Adrenal gland (tissue), 12 donors: ENCODE data around the gene NARF. TPM values are rescaled to one million over a fixed set of nuclear protein-coding genes. Genes with fewer than 3 reads are reported as not detected.
A peak's percentile ranks its signal among the peaks of the same experiment; 100 is the strongest.

Experiments
- DNase-seq, 7 donors: peaks; one replicate each; pipeline ENCODE4 v3.0.0-alpha.2; 2019 to 2020
- H3K27ac ChIP-seq, 5 donors: fragments of 200-600 bp; sonication (generic) in 4 of 5; 1 replicate in 3 of 5; 2 replicates in 2 of 5; pipeline versions ENCODE4 v1.5.1 to v1.8.0; 2016 to 2020; ENCODE audit warnings: mild to moderate bottlenecking in 1 of 5
- H3K27me3 ChIP-seq: fragments of 200-600 bp; 2 replicates; pipeline ENCODE4 v1.8.0; 2021
- H3K36me3 ChIP-seq, 2 donors: fragments of 200-600 bp; replicated peaks in 1 of 2; 1 replicate in 1 of 2; 2 replicates in 1 of 2; pipeline versions ENCODE4 v1.5.1 to v1.8.0; 2018 to 2022
- H3K4me1 ChIP-seq, 2 donors: fragments of 200-600 bp; replicated peaks in 1 of 2; 1 replicate in 1 of 2; 2 replicates in 1 of 2; pipeline versions ENCODE4 v1.5.1 to v1.8.0; 2018 to 2021
- H3K4me3 ChIP-seq, 4 donors: fragments of 200-600 bp; sonication (generic) in 3 of 4; one replicate each; pipeline ENCODE4 v1.5.1; 2016 to 2018
- H3K9me3 ChIP-seq, 3 donors: fragments of 200-600 bp; sonication (generic) in 1 of 3; replicated peaks in 1 of 3; 1 replicate in 2 of 3; 2 replicates in 1 of 3; pipeline versions ENCODE4 v1.5.1 to v1.8.0; 2016 to 2021
- POLR2A ChIP-seq, 2 donors: fragments of 450-650 bp; IDR thresholded peaks; one replicate each; pipeline ENCODE4 v1.6.1; 2017; ENCODE audit warnings: antibody characterized with exemption in 2 of 2, mild to moderate bottlenecking in 2 of 2, moderate library complexity in 1 of 2
- WGBS, 4 donors: extraction: QIAGEN DNeasy Blood & Tissue Kit in 2 of 4; methylation state at CpG; one replicate each; pipeline versions ENCODE4 v1.1.5 to v1.1.7; 2013 to 2017; 5-methylcytosine and 5-hydroxymethylcytosine counted together
- intact Hi-C, 2 donors: fragments of 100-400 bp; cut with DNase I; formaldehyde crosslinking; loops; one replicate each; pipeline versions ENCODE4 v1.14.1 to v1.15.0; 2022 to 2023
- polyA plus RNA-seq, 3 donors: library from polyadenylated mRNA; stranded (reverse); fragments of 200-250 nt in 2 of 3; fragments of 350-450 nt in 1 of 3; fragmentation: Illumina TruSeq in 1 of 3; extraction: RNeasy Lipid Tissue Mini Kit (QIAGEN cat#74804) in 1 of 3; gene quantifications; one replicate each; pipeline ENCODE4 v1.2.3, GENCODE V29; 2013 to 2014
- total RNA-seq, 9 donors: library from RNA; depleted of rRNA in 4 of 9; stranded (reverse); fragments of >200 nt in 4 of 9; fragments of 120-200 nt in 1 of 9; fragmentation: NEBNext Ultra II Directional in 1 of 9; extraction: Animal tissue kit (Norgen Biotek cat#: 25700) in 1 of 9; gene quantifications; one replicate each; pipeline versions ENCODE4 v1.1.0 to v1.2.4, GENCODE V29; 2013 to 2023
- TF ChIP-seq, protein P1 (sequence below), 6 experiments: fragments of 450-650 bp in 4 of 6; fragments of 200-600 bp in 2 of 6; sonication (generic) in 1 of 6; IDR thresholded peaks; 1 replicate in 5 of 6; 2 replicates in 1 of 6; pipeline versions ENCODE4 v1.5.1 to v1.8.0; 2016 to 2021; ENCODE audit warnings: antibody characterized with exemption in 6 of 6, mild to moderate bottlenecking in 2 of 6, moderate library complexity in 1 of 6
- donor health status: healthy with polysubstance abuse.
- donor health status: Bipolar disorder and iron deficiency.
- donor health status: DM: yes; HTN: yes; CAD: no.
- donor health status: DM: no; HTN: no; CAD: no.
- donor health status: DM: no; HTN: no; CAD: no.
- donor health status: DM: yes; HTN: yes; CAD: no.

The NARF gene
- total and polyA plus RNA-seq, 12 donors = 21.8 to 198 (median 55.1) TPM

- Histone ChIP-seq H3K4me3 (no peak overlapping the region), H3K9me3 (no peaks in the 10 kb centered on the region), H3K4me1 (peaks cover 18 to 32% of the 10 kb centered on the region in 2 donors), H3K27ac (peak overlapping the region in 3 of 5 donors; percentile 70 to 85 (median 71)), H3K27me3 (no peaks in the 10 kb centered on the region), H3K36me3 (peaks cover 0 to 87% of the 10 kb centered on the region in 2 donors)
- DNase-seq = peak in 4 of 7 donors; percentile 47 to 72 (median 54)
- intact Hi-C loops = no loop called here
- TF ChIP-seq POLR2A (IDR thresholded peaks at IDR 0.05) = no peak
- TF ChIP-seq, protein P1, sequence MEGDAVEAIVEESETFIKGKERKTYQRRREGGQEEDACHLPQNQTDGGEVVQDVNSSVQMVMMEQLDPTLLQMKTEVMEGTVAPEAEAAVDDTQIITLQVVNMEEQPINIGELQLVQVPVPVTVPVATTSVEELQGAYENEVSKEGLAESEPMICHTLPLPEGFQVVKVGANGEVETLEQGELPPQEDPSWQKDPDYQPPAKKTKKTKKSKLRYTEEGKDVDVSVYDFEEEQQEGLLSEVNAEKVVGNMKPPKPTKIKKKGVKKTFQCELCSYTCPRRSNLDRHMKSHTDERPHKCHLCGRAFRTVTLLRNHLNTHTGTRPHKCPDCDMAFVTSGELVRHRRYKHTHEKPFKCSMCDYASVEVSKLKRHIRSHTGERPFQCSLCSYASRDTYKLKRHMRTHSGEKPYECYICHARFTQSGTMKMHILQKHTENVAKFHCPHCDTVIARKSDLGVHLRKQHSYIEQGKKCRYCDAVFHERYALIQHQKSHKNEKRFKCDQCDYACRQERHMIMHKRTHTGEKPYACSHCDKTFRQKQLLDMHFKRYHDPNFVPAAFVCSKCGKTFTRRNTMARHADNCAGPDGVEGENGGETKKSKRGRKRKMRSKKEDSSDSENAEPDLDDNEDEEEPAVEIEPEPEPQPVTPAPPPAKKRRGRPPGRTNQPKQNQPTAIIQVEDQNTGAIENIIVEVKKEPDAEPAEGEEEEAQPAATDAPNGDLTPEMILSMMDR (IDR thresholded peaks at IDR 0.05) = no peak
- WGBS, 4 donors = 44 to 49% (median 46%) methylated on average over 7 of the region's 7 CpGs
Observed at GRCh38 chr17:82463925-82464566, 5.5 kb downstream of the NARF start.

DNA sequence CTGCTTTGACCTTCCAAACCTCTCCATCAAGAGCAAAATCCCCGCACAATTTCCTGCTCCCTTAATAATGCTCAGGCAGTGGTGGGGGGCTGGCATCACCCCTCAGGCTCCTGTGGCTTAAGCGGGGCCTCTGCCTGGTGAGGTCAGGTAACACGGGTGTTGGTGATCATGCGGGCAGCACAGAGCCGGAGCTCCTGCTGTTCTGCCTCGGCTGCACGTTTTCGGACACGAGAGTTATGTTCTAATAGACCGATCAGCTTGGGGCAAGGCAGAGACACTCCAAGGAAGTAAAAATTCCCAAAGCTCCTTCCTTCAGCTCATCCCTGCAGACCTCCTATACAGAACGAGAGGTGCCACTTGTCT lies 6.0 kb downstream of the NARF start:
- no peaks in the 10 kb centered on the region for H3K9me3 ChIP-seq
- H3K27ac ChIP-seq = peak overlapping the region in 3 of 5 donors; percentile 70 to 85 (median 71)
- WGBS, 4 donors = 69 to 86% (median 80%) methylated on average over 11 of the region's 11 CpGs

DNA sequence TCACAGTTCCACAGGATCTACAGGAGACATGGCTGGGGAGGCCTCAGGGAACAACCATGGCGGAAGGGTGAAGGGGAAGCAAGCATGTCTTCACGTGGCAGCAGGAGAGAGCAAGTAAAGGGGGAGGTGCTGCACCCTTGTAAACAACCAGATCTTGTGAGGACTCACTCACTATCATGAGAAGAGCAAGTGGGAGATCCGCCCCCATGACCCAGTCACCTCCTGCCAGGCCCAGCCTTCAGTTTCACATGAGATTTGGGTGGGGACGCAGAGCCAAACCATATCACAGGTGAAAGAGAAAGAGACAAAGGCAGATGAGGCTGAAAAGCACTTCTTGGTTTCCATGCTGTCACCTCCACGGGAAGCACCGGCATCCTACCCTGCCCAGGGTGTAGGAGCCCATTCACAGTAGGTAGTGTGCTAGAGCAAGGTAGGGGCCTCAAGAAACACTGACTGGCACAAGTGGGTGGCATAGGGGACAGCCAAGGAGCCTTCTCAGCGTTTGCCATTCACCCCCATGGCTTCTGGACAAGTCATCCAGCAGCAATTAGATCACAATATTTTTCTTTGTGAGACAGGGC lies 6.6 kb downstream of the NARF start:
- H3K4me1 ChIP-seq = peaks cover 14 to 22% of the 10 kb centered on the region in 2 donors
- H3K4me3 ChIP-seq = no peak overlapping the region
- peak overlapping the region in 2 of 5 donors; percentile 71 to 85 for H3K27ac ChIP-seq
- 89 to 93% (median 91%) methylated on average over 6 to 7 of the region's 7 CpGs for WGBS, 4 donors
- peaks cover 0 to 92% of the 10 kb centered on the region in 2 donors for H3K36me3 ChIP-seq
- no peaks in the 10 kb centered on the region for H3K27me3 ChIP-seq
- intact Hi-C loops = no loop called here
- H3K9me3 ChIP-seq = no peaks in the 10 kb centered on the region
- no peak for DNase-seq
- TF ChIP-seq, protein P1 (IDR thresholded peaks at IDR 0.05) = no peak
- no peak for TF ChIP-seq POLR2A (IDR thresholded peaks at IDR 0.05)

More for the DNA sequence above, 6.0 kb downstream of the NARF start:
- TF ChIP-seq, protein P1 (IDR thresholded peaks at IDR 0.05) = no peak
- TF ChIP-seq POLR2A (IDR thresholded peaks at IDR 0.05) = no peak
- Histone ChIP-seq H3K36me3 (peaks cover 0 to 91% of the 10 kb centered on the region in 2 donors), H3K27me3 (no peaks in the 10 kb centered on the region), H3K4me1 (peaks cover 14 to 27% of the 10 kb centered on the region in 2 donors), H3K4me3 (no peak overlapping the region)
- DNase-seq = no peak
- intact Hi-C loops = no loop called here

DNA sequence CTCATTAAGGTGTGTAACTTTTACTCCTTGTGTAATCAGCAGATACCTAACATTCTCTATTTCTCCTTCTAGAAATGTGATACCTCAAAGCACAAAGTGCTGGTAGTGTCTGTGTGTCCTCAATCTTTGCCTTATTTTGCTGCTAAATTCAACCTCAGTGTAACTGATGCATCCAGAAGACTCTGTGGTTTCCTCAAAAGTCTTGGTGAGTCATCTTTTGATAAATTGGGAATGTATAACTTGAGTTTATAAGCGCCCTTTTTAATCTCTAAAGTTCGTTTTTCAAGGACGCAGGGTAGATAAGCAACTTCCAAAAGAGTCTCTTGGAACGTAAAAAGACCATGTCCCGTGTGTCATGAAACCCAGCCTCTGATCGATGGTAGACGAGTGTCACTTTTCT lies 10.2 kb downstream of the NARF start:
- no peak overlapping the region for H3K27ac ChIP-seq
- no peak for TF ChIP-seq POLR2A (IDR thresholded peaks at IDR 0.05)
- TF ChIP-seq, protein P1 (IDR thresholded peaks at IDR 0.05) = no peak
- 47 to 61% (median 56%) methylated on average over 7 of the region's 7 CpGs for WGBS, 4 donors
- no peaks in the 10 kb centered on the region for H3K9me3 ChIP-seq
- intact Hi-C loops = no loop called here
- no peaks in the 10 kb centered on the region for H3K27me3 ChIP-seq
- H3K36me3 ChIP-seq = peaks cover 0 to 88% of the 10 kb centered on the region in 2 donors
- no peak for DNase-seq
- peaks cover 12 to 17% of the 10 kb centered on the region in 2 donors for H3K4me1 ChIP-seq
- H3K4me3 ChIP-seq = no peak overlapping the region
